GM12892 (cell line): ENCODE results near the gene CLDN5.
"Not testable (repeated sequence)": the region's sequence is repeated elsewhere in the genome, so short reads cannot be mapped to it uniquely, and the experiment has no call there.

Source experiments
- DNase-seq: peaks from one replicate; pipeline ENCODE4 v3.0.0; 2011; ENCODE audit not compliant: insufficient read length
- FAIRE-seq: peaks from 2 replicates; lab custom pipeline; 2011; peaks lifted over from hg19 to GRCh38; lab: Jason Lieb, UNC
- POLR2A ChIP-seq: IDR thresholded peaks from 2 replicates; pipeline ENCODE4 v1.6.1; 2011; ENCODE audit warnings: low read depth, low read length, control low read depth
- POLR2AphosphoS5 ChIP-seq: IDR thresholded peaks from 2 replicates; pipeline ENCODE4 v1.6.1; 2011; ENCODE audit warnings: low read depth, low read length, control low read depth
- TAF1 ChIP-seq: IDR thresholded peaks from 2 replicates; pipeline ENCODE4 v1.6.1; 2011; ENCODE audit warnings: low read depth, mild to moderate bottlenecking, control low read depth, low read length, borderline replicate concordance

The CLDN5 gene

DNA sequence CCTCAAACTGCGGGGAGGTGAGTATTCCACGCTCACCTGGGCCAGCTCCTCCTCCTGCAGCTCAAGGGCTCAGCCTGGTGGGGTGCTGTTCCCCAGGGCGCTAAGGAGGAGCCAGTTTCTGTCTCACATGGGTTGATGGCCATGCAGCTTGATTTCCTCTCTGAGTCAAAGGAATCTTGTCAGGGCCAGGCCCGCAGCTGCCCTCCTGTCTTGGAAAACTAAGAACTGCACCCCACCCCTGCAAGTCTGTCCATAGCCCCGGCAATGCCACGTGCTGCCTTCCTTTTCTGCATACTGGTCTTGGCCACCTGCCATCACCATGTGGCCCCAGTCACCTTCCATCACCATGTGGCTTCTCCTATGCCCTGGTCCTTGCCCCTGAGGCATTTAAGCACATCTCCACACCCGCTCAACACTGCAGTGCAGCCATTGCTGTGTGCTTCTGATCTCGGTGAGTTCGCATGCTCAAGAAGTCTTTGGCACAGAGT, 35.2 kb upstream of the CLDN5 start:
- FAIRE-seq = no peak
- no peak for DNase-seq
- TF ChIP-seq TAF1 = no peak
- TF ChIP-seq POLR2A = no peak
- TF ChIP-seq POLR2AphosphoS5 = no peak

DNA sequence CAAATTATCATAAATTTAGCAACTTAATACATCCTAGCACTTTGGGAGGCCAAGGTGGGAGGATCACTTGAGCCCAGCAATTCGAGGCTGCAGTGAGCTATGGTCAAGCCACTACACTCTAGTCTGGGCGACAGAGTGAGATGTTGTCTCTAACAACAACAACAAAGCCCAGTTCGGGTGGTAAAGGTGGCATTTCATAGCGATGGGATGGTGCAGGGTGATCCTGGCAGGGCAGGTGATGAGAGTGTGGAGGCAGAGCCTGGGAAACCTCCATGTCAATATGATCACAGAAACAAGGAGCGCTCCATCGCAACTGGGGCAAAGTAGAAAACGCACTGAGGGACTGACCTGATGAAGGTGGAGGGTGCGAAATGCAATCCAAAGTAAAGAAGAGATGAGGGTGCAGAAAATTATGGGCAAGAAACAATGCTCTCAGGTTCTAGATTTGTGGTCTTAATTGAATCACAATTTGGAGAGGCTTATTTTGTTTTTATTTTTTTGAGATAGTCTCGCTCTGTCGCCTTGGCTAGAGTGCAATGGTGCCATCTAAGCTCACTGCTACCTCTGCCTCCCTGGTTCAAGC, 32.8 kb upstream of the CLDN5 start:
- no peak for FAIRE-seq
- DNase-seq = no peak
- TF ChIP-seq TAF1 (no peak), POLR2A (no peak), POLR2AphosphoS5 (no peak)

DNA sequence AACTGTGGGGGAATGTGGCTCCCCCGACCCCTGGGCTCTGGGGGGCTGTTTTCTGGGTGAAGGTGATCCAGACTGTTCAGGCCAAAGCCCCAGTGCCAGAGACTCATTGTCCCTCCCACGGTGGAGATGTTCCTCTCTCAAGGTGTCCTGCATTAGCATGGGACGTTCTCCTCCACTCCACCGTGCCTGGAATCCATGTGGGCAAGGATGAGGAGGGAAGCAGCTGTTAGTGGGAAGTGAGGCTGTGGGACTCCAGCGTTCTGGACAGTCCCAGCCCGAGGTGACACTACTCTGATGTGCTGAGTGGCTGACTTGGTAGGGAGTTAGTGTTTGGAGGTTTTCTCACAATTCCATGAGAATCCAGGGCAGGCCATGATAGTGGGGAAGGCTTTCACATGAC, 31.4 kb upstream of the CLDN5 start:
- FAIRE-seq = no peak
- TF ChIP-seq TAF1 = no peak
- no peak for TF ChIP-seq POLR2AphosphoS5
- TF ChIP-seq POLR2A = no peak
- DNase-seq = no peak

DNA sequence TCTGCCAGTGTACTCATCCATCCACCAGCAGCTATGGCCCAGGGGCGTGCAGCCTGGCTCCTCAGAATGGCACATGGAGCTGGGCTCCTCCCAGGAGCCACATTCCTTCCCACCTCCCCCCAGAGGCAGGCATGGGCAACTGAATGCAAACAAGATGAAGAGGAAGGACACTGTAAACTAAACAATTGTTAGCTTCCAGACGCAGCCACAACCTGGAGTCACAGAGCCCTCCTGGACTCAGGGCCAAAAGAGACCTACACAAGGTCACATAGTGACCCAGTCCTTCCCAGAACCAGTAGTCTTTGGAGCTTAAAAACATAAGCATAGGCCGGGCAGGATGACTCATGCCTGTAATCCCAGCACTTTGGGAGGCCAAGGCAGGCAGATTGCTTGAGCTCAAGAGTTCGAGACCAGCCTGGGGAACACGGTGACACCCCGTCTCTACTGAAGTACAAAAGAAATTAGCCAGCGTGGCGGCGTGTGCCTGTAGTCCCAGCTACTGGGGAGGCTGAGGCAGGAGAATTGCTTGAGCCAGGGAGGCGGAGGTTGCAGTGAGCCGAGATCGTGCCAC, 30.7 kb upstream of the CLDN5 start:
- no peak for TF ChIP-seq TAF1
- no peak for TF ChIP-seq POLR2AphosphoS5
- FAIRE-seq = no peak

DNA sequence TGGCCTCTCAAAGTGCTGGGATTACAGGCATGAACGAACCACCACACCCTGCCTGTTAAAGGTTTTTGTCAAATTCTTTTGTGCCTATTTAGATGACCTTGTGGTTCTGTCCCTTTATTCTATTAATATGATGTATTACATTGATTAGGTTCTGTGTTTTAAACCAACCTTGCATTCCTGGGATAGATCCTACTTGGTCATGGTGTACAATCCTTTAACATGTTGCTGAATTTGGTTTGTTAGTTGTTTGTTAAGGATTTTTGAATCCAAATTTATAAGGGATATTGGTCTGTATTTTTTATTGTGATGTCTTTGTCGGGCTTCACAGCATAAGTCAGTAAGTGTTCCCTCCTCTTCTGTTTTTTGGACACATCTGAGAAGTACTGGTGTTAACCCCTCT, 29.0 kb upstream of the CLDN5 start:
- TF ChIP-seq TAF1 (no peak), POLR2A (no peak), POLR2AphosphoS5 (no peak)
- FAIRE-seq (no peak), DNase-seq (no peak)

More for the DNA sequence above, 30.7 kb upstream of the CLDN5 start:
- no peak for DNase-seq

DNA sequence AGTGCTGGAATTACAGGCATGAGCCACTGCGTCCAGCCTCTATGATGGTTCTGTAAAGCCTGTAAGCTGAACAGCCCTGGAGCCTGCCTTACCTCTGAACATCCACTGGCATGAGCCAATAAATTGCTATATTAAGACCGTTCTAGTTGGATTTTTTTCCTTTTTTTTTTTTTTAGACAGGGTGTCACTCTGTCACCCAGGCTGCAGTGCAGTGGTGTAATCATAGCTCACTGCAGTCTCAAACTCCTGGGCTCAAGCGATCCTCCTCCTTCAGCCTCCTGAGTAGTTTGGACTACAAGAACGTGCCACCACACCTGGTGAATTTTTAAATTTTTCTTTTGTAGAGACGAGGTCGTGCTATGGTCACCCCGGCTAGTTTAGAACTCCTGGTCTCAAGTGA, 26.2 kb upstream of the CLDN5 start:
- FAIRE-seq (no peak), DNase-seq (no peak)
- TF ChIP-seq POLR2AphosphoS5 (no peak), POLR2A (no peak), TAF1 (no peak)

DNA sequence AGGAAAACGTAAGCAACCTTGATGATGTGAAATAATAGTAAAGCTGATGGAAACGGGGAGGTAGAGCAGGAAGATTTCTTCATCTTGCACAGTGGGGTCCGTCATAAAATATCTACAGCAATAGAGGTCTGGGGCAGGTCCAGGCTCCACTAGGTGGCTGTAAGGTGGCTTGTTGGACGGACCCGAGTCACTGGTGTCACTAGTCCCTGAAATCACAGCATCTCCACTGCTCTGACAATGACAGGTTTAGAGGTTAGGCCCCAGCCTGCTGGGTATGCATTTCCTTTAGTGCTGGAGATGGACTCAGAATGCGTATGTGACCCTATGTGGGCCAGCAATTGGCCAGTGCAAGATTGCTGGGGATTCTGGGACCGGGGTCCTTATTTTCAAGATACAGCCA, 25.2 kb upstream of the CLDN5 start:
- no peak for TF ChIP-seq POLR2A
- no peak for TF ChIP-seq TAF1
- TF ChIP-seq POLR2AphosphoS5 = no peak
- FAIRE-seq (no peak), DNase-seq (no peak)

DNA sequence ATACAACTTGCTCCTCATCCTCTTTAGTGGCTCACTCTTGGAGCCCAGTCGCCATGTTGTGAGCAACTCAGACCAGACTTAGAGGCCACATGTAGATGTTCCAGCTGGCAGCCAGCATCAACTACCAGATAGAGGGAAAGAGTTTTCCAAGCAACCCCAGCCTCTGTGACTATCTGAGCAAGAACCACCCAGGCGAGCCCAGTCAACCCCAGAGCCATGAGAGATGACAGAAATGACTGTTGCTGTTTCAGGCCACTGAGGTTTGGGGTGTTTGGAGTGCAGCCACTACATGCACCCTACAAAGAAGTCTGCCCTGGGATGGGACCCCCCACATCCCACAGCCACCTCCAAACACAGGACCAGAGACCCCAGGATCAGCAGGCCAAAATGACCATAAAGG, 24.8 kb upstream of the CLDN5 start:
- TF ChIP-seq POLR2A = no peak
- no peak for TF ChIP-seq TAF1
- no peak for TF ChIP-seq POLR2AphosphoS5
- DNase-seq (no peak), FAIRE-seq (no peak)

DNA sequence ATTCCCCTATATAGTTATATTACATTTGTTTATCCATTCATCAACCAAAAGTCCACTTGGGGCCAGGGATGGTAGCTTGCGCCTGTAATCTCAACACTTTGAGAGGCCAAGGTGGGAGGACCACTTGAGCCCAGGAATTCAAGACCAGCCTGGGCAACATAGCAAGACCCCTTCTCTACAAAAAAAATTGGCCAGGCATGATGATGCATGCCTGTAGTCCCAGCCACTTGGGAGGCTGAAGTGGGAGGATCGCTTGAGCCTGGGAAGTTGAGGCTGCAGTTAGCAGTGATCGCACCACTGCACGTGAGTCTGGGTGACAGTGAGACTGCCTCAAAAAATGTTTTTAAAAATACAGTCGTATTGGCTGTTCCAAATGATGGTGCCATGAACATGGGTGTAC, 24.2 kb upstream of the CLDN5 start:
- not testable (repeated sequence) for DNase-seq, FAIRE-seq

DNA sequence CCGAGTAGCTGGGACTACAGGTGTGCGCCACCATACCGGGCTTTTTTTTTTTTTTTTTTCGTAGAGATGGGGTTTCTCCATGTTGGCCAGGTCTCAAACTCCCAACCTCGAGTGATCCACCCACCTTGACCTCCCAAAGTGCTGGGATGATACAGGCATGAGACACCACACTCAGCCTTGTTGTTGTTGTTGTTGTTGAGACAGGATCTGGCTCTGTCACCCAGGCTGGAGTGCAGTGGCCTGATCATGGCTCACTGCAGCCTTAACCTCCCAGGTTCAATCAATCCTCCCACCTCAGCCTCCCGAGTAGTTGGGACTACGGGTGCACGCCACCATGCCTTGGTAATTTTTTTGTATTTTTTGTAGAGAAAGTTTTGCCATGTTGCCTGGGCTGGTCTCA, 23.4 kb upstream of the CLDN5 start:
- DNase-seq (no peak), FAIRE-seq (no peak)
- TF ChIP-seq TAF1 (no peak), POLR2AphosphoS5 (no peak)

DNA sequence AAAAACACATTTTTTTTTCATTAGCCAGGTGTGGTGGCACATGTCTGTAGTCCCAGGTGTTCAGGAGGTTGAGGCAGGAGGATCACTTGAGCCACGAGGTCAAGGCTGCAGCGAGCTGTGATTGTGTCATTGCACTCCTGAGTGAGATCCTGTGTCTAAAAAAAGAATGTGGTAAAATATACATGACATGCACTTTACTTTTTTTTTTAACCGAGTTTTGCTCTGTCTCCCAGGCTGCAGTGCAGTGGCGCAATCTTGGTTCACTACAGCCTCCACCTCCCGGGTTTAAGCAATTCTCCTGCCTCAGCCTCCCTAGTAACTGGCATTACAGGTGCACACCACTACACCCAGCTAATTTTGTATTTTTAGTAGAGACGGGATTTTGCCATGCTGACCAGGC, 22.5 kb upstream of the CLDN5 start:
- FAIRE-seq = no peak
- no peak for DNase-seq
- TF ChIP-seq POLR2AphosphoS5 (no peak), TAF1 (no peak), POLR2A (no peak)

DNA sequence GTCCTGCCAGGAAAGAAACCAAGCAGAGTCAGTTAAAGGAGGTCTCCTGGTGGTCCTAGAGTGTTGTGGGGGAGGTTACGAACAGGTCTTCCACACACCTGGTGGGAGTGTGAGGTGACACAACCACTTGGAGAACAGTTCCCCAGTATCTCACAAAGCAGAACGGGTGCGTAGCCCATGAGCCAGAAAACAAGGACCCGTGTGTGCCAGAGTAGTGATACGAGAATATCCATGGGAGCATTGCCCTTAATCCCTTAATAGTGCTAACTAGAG, 21.7 kb upstream of the CLDN5 start:
- FAIRE-seq (no peak), DNase-seq (no peak)
- TF ChIP-seq TAF1 = no peak
- no peak for TF ChIP-seq POLR2AphosphoS5
- no peak for TF ChIP-seq POLR2A

DNA sequence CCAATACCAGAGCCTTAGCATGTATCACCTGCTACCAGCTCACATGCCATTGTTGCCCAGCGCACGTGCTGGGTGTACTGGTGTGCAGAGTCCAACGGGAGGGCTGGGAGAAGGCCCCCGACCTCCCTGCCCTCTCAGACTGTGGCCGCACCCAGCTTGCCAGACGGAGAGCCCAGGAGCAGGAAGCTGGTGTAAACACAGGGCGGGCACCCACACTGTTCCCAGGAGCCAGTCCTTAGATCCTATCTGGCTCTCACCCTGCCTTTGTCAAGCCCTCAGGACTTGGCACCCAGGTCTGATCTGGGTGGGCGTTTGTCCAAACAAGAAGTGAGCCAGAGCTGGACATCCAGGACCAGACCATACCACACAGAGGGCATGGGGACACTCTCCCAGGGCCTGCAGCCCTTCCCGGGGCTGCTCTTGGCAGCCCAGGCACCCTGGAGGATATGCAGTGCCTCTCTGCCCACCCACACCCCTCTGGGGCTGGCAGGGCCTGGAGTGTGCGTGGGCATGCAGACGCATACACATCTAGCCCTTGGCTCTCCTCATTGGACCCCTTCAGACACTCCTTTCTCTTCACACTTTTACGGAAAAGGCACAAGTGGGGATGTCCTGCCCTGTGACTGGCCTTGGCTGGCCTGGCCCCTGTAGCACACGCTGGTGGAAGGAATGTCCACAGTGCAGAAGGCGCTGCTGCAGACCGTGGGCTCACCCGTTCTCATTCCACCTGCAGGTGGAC, 19.9 kb upstream of the CLDN5 start:
- no peak for FAIRE-seq

DNA sequence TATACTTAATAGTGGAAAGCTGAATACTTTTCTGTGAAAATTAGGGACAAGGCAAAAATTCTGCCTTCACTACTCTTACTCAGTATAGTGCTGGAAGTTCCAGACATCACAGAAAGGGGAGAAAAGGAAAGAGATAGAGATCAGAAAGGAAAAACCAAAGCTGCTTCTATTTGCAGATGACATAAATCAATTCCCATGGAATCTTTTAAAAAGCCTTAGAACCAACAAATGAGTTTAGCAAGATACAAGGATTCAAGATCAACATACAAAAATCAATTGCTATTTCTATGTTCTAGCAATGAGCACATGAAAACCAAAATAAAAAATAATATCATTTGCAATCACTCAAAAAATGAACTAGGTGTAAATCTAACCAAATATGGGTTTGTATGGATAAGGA, 16.2 kb upstream of the CLDN5 start:
- no peak for DNase-seq
- no peak for TF ChIP-seq POLR2AphosphoS5
- TF ChIP-seq POLR2A = no peak
- FAIRE-seq = no peak

More for the DNA sequence above, 19.9 kb upstream of the CLDN5 start:
- TF ChIP-seq POLR2AphosphoS5 = no peak
- TF ChIP-seq POLR2A = no peak
- no peak for TF ChIP-seq TAF1
- DNase-seq = no peak
